Measurements from ENCODE around the gene GNAS. TPM values are rescaled to one million over a fixed set of nuclear protein-coding genes. Genes with fewer than 3 reads are reported as not detected.

GNAS gene
- total and polyA plus RNA-seq, 10 of the 15 experiments (the other 5 are each of a cell fraction or from before 2014, with no cell fraction given): 209 to 950 (median 394) TPM

DNA sequence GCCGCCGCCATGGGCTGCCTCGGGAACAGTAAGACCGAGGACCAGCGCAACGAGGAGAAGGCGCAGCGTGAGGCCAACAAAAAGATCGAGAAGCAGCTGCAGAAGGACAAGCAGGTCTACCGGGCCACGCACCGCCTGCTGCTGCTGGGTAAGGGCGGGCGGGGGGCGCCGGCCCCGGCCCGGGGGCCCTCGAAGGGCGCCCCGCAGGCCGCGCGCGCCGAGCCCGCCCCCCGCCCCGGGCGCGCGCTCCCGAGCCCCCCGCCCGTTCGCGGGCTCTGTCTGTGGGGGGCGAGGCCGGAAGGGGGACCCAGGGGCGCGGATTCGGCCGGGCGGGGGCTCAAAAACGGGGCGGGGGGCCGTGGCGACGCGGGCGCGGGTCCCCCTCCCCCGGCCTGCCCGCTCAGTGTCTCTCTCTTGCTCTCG is 39.2 kb downstream of the GNAS start:
- no TSS peak for BruUV-seq (replicated peaks)
- ChIA-PET POLR2A (interaction anchor here (1.0 to 1.4 kb wide), 3 partner anchors 15 to 141 kb away, joined by 3 to 10 read pairs (median 4); partner anchors contain the start of gene ATP5F1E), SMC1A (ENCODE audit: uncharacterized antibody, unreplicated experiment) (no interaction called here), CTCF (no interaction called here), RAD21 (ENCODE audit: unreplicated experiment) (no interaction called here)
- intact Hi-C loops (cut with micrococcal nuclease; ENCODE audit: unreplicated experiment): loop anchor here (2.0 kb wide), 4 partner anchors 15 to 141 kb away; partner anchors contain the start of genes ATP5F1E and NELFCD
- H3K27me3 ChIP-seq (replicated peaks in 1 of 2; ENCODE audit: control insufficient read depth in 2 of 2, insufficient read depth in 2 of 2, low read length in 1 of 2): no peaks in the 10 kb centered on the region
- in situ Hi-C loops (cut with MboI): no loop called here
- FAIRE-seq (no peak), ATAC-seq (no peak), DNase-seq (ENCODE audit: low read depth, low spot score) (no peak)
- peak overlapping the region; percentile 94 for H3K4me3 ChIP-seq
- peaks cover 23% of the 10 kb centered on the region for H3K4me1 ChIP-seq (ENCODE audit: control insufficient read depth, insufficient read depth, low read length)
- H3K9me3 ChIP-seq (replicated peaks; ENCODE audit: control insufficient read depth, insufficient read depth, low read length): no peaks in the 10 kb centered on the region
- peak overlapping the region; percentile 82 for H3K9ac ChIP-seq (ENCODE audit: control insufficient read depth, insufficient read depth, low read length)
- H3K36me3 ChIP-seq (ENCODE audit: control insufficient read depth in 2 of 2, insufficient read depth in 2 of 2, low read length in 1 of 2): peaks cover 0 to 8% of the 10 kb centered on the region in 2 experiments; a peak in 2 of 4 replicates
- H3K79me2 ChIP-seq (ENCODE audit: control insufficient read depth, insufficient read depth, low read length): peaks cover 66% of the 10 kb centered on the region
- TF ChIP-seq RUNX3 (IDR thresholded peaks at IDR 0.05; ENCODE audit: low read length): no peak
- no peak for TF ChIP-seq WRNIP1 (IDR thresholded peaks at IDR 0.05; ENCODE audit: borderline replicate concordance, low read depth, low read length)
- peak; percentile 25; the same call in 1 of the 2 replicates for TF ChIP-seq POLR2A (IDR thresholded peaks at IDR 0.05; ENCODE audit: low read depth, low read length)
- no peak overlapping the region for H3K4me2 ChIP-seq (ENCODE audit: control insufficient read depth, insufficient read depth)
- peaks cover 5% of the 10 kb centered on the region; the same call in 1 of the 2 replicates for H4K20me1 ChIP-seq (ENCODE audit: control insufficient read depth, insufficient read depth)
- 3% methylated on average over 6 of the region's 55 CpGs for WGBS (ENCODE audit: insufficient coverage, insufficient replicate concordance, low lambda C conversion rate, missing lambda C conversion rate)
- H3K27ac ChIP-seq (ENCODE audit: control insufficient read depth, insufficient read depth): peak overlapping the region; percentile 89
- H2AFZ ChIP-seq (ENCODE audit: control insufficient read depth, low read depth, low read length): no peak overlapping the region

DNA sequence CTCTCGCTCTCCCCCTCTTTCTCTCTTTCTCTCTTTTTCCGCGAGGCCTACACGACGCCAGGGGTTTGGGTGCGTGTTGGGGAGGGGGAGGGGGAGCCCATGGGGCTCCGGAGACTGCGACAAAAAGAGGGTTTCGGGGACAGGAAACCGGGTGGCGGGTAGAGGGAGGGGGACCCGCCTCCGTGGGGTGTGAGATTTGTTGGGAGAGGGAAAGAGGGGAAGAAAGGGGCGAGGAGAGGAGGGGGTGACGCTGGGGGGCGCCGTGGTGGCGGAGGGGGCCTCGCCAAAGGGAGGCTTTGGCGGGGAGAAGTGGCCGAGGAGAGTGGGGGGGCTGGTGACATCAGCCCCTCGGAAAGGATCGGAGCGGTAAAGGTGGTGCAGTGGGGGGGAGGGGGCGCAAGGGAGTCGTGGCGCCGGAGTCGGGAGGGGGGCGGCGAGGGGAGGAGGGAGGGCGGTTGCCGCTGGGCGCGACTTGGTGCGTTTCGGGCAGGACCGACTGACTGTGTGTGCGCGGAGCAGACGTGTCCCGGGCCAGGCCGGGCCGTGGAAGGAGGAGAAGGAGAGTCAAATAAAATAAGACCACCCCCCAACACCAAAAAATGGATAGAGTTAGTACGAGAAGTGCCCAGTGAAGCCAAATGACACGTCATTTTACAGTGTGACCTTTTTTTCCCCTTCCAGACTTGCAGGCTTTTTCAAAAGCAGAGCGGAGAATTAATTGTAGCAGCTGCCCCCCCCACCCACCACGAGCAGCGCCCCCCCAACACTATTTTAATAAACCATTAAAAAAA is 39.8 kb downstream of the GNAS start:
- ChIA-PET RAD21 (ENCODE audit: unreplicated experiment) (interaction anchor here (1.3 kb wide), 1 partner anchor 15 kb away, joined by 4 read pairs; no protein-coding TSS in a partner anchor), CTCF (interaction anchor here (1.3 to 1.5 kb wide), 2 partner anchors 15 to 90 kb away, joined by 3 to 4 read pairs; no protein-coding TSS in a partner anchor), SMC1A (ENCODE audit: uncharacterized antibody, unreplicated experiment) (no interaction called here), POLR2A (interaction anchor here (0.6 to 1.4 kb wide), 4 partner anchors 15 to 92 kb away, joined by 3 to 10 read pairs (median 4); no protein-coding TSS in a partner anchor)
- ATAC-seq: peak; percentile 47
- H3K36me3 ChIP-seq (ENCODE audit: control insufficient read depth in 2 of 2, insufficient read depth in 2 of 2, low read length in 1 of 2): peaks cover 0 to 8% of the 10 kb centered on the region in 2 experiments; a peak in 2 of 4 replicates
- peaks cover 18% of the 10 kb centered on the region for H3K4me1 ChIP-seq (ENCODE audit: control insufficient read depth, insufficient read depth, low read length)
- H4K20me1 ChIP-seq (ENCODE audit: control insufficient read depth, insufficient read depth): peaks cover 5% of the 10 kb centered on the region; the same call in 1 of the 2 replicates
- H2AFZ ChIP-seq (ENCODE audit: control insufficient read depth, low read depth, low read length): 0 out of 2 replicates have a peak overlapping the region, but pooled peaks have one; percentile 17
- H3K4me2 ChIP-seq (ENCODE audit: control insufficient read depth, insufficient read depth): peak overlapping the region; percentile 86
- FAIRE-seq: no peak
- 1% methylated on average over 22 of the region's 49 CpGs for WGBS (ENCODE audit: insufficient coverage, insufficient replicate concordance, low lambda C conversion rate, missing lambda C conversion rate)
- no peaks in the 10 kb centered on the region for H3K27me3 ChIP-seq (replicated peaks in 1 of 2; ENCODE audit: control insufficient read depth in 2 of 2, insufficient read depth in 2 of 2, low read length in 1 of 2)
- H3K4me3 ChIP-seq: peak overlapping the region; percentile 94
- H3K9ac ChIP-seq (ENCODE audit: control insufficient read depth, insufficient read depth, low read length): peak overlapping the region; percentile 82
- peak overlapping the region; percentile 89 for H3K27ac ChIP-seq (ENCODE audit: control insufficient read depth, insufficient read depth)
- intact Hi-C loops (cut with micrococcal nuclease; ENCODE audit: unreplicated experiment): loop anchor here (2.0 kb wide), 3 partner anchors 14 to 140 kb away; partner anchors contain the start of genes ATP5F1E and NELFCD
- H3K79me2 ChIP-seq (ENCODE audit: control insufficient read depth, insufficient read depth, low read length): peaks cover 72% of the 10 kb centered on the region
- BruUV-seq (replicated peaks): no TSS peak
- no peak for DNase-seq (ENCODE audit: low read depth, low spot score)
- in situ Hi-C loops (cut with MboI): no loop called here
- no peaks in the 10 kb centered on the region for H3K9me3 ChIP-seq (replicated peaks; ENCODE audit: control insufficient read depth, insufficient read depth, low read length)
- TF ChIP-seq NBN (IDR thresholded peaks at IDR 0.05) (peak; percentile 79), TAF1 (IDR thresholded peaks at IDR 0.05; ENCODE audit: borderline replicate concordance, low read depth, low read length) (peak; percentile 46; the same call in 1 of the 2 replicates), ZBED1 (IDR thresholded peaks at IDR 0.05; ENCODE audit: borderline replicate concordance) (no peak), HDGF (IDR thresholded peaks at IDR 0.05) (0 out of 2 replicates have a peak, but pooled peaks have one; percentile 56), POLR2A (IDR thresholded peaks at IDR 0.05; ENCODE audit: low read depth, low read length) (peak; percentile 80), MXI1 (IDR thresholded peaks at IDR 0.05; ENCODE audit: low read depth, low read length) (peak; percentile 47; the same call in 1 of the 2 replicates), CHD2 (IDR thresholded peaks at IDR 0.05; ENCODE audit: borderline replicate concordance, low read depth, low read length) (no peak), HCFC1 (IDR thresholded peaks at IDR 0.05; ENCODE audit: low read length) (0 out of 2 replicates have a peak, but pooled peaks have one; percentile 4), GABPA (IDR thresholded peaks at IDR 0.05; ENCODE audit: low read depth) (no peak)
- TF ChIP-seq, protein P1, sequence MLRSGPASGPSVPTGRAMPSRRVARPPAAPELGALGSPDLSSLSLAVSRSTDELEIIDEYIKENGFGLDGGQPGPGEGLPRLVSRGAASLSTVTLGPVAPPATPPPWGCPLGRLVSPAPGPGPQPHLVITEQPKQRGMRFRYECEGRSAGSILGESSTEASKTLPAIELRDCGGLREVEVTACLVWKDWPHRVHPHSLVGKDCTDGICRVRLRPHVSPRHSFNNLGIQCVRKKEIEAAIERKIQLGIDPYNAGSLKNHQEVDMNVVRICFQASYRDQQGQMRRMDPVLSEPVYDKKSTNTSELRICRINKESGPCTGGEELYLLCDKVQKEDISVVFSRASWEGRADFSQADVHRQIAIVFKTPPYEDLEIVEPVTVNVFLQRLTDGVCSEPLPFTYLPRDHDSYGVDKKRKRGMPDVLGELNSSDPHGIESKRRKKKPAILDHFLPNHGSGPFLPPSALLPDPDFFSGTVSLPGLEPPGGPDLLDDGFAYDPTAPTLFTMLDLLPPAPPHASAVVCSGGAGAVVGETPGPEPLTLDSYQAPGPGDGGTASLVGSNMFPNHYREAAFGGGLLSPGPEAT (IDR thresholded peaks at IDR 0.05; ENCODE audit: low read depth): peak; percentile 43; the same call in 1 of the 2 replicates
- TF ChIP-seq, protein P2, sequence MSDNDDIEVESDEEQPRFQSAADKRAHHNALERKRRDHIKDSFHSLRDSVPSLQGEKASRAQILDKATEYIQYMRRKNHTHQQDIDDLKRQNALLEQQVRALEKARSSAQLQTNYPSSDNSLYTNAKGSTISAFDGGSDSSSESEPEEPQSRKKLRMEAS (IDR thresholded peaks at IDR 0.05; ENCODE audit: low read depth, low read length): peak; percentile 13; the same call in 1 of the 2 replicates
